K562 (cell line): ENCODE results near the gene MS4A5. TPM values are rescaled to one million over a fixed set of nuclear protein-coding genes. Genes with fewer than 3 reads are reported as not detected.

Experiments used
- ATAC-seq: fragments of 200-7000 bp; cut with Tn5 transposase; 3 replicates; pipeline ENCODE4 v1.9.1; 2020; ENCODE audit warnings: moderate library complexity
- BruUV-seq: library from RNA; stranded (reverse); fragments of 400-500 nt; replicated peaks from 2 replicates; lab custom pipeline; 2021; lab: Mats Ljungman, UMichigan
- CTCF ChIA-PET: fragments of 300-600 bp; formaldehyde crosslinking; extraction: SDS; loops from one replicate; lab custom pipeline; 2021; ENCODE audit warnings: low intra/inter-chr PET ratio; lab: Yijun Ruan, JAX
- POLR2A ChIA-PET: fragments of 300-600, 350-650 bp; sonication (Branson Sonifier 250); formaldehyde crosslinking; extraction: SDS; loops from one replicate; lab custom pipeline; 2021; ENCODE audit warnings: antibody characterized with exemption, inconsistent platforms; lab: Yijun Ruan, JAX
- DNase-seq, 4 experiments: peaks; one replicate each; pipeline versions ENCODE4 v3.0.0 to v3.0.0-alpha.2; 2011 to 2018; ENCODE audit warnings: low spot score in 3 of 4, mixed read lengths in 3 of 4; ENCODE audit errors: extremely low read depth in 1 of 4
- FAIRE-seq: peaks from 2 replicates; lab custom pipeline; 2011; peaks lifted over from hg19 to GRCh38; lab: Jason Lieb, UNC
- H2AFZ ChIP-seq: 2 replicates; pipeline ENCODE4 v1.6.0; 2011; ENCODE audit warnings: low read depth, low read length, control low read depth, inconsistent platforms
- H3K27ac ChIP-seq: fragments of 200-600 bp; 3 replicates; pipeline ENCODE4 v1.8.0; 2011; ENCODE audit warnings: low read depth, mild to moderate bottlenecking, control low read depth, inconsistent platforms, low read length, moderate library complexity, mixed read lengths; ENCODE audit errors: extremely low read depth
- H3K27me3 ChIP-seq, 2 experiments: fragments of 300-600 bp in 1 of 2; 2 replicates in 1 of 2; 3 replicates in 1 of 2; pipeline versions ENCODE4 v1.6.0 to v1.8.0; 2011; ENCODE audit warnings: inconsistent platforms in 2 of 2, low read length in 2 of 2, mild to moderate bottlenecking in 1 of 2, mixed read lengths in 1 of 2, moderate library complexity in 1 of 2; ENCODE audit not compliant: control insufficient read depth in 2 of 2, insufficient read depth in 2 of 2
- H3K36me3 ChIP-seq: fragments of 300-600 bp; 3 replicates; pipeline ENCODE4 v1.8.0; 2011; ENCODE audit warnings: mild to moderate bottlenecking, low read length, inconsistent platforms; ENCODE audit not compliant: control insufficient read depth, insufficient read depth
- H3K4me1 ChIP-seq, 2 experiments: fragments of 200-600 bp in 1 of 2; replicated peaks in 1 of 2; 2 replicates in 1 of 2; 3 replicates in 1 of 2; pipeline versions ENCODE4 v1.5.1 to v1.8.0; 2011; ENCODE audit warnings: inconsistent platforms in 2 of 2, low read length in 2 of 2, mild to moderate bottlenecking in 1 of 2, mixed read lengths in 1 of 2, moderate library complexity in 1 of 2; ENCODE audit not compliant: control insufficient read depth in 2 of 2, insufficient read depth in 2 of 2
- H3K4me2 ChIP-seq: 2 replicates; pipeline ENCODE4 v1.6.1; 2011; ENCODE audit warnings: low read length, control low read depth, inconsistent platforms, mixed read lengths; ENCODE audit not compliant: insufficient read depth
- H3K4me3 ChIP-seq: fragments of 200-600 bp; sonication (generic), shearing (Covaris generic); 2 replicates; pipeline ENCODE4 v1.5.1; 2016; ENCODE audit warnings: control low read depth, inconsistent platforms
- H3K79me2 ChIP-seq: fragments of 200-600 bp; 3 replicates; pipeline ENCODE4 v1.8.0; 2011; ENCODE audit warnings: low read length, inconsistent platforms; ENCODE audit not compliant: control insufficient read depth, insufficient read depth
- H3K9ac ChIP-seq, 2 experiments: 2 replicates each; pipeline versions ENCODE4 v1.6.0 to v1.6.1; 2011; ENCODE audit warnings: low read depth in 2 of 2, low read length in 2 of 2, control low read depth in 1 of 2, inconsistent platforms in 1 of 2, mild to moderate bottlenecking in 1 of 2, mixed read lengths in 1 of 2; ENCODE audit not compliant: insufficient read depth in 1 of 2
- H3K9me1 ChIP-seq: one replicate; pipeline ENCODE4 v1.6.0; 2011; ENCODE audit warnings: inconsistent platforms, mild to moderate bottlenecking, low read length, moderate library complexity; ENCODE audit not compliant: control insufficient read depth, insufficient read depth
- H3K9me3 ChIP-seq: replicated peaks from 2 replicates; pipeline ENCODE4 v1.5.1; 2011; ENCODE audit warnings: low read depth, low read length, inconsistent platforms; ENCODE audit not compliant: control insufficient read depth, insufficient read depth
- H4K20me1 ChIP-seq: replicated peaks from 2 replicates; pipeline ENCODE4 v1.6.1; 2011; ENCODE audit warnings: low read length, inconsistent platforms, mixed read lengths; ENCODE audit not compliant: control insufficient read depth, insufficient read depth
- CCNT2 ChIP-seq: IDR thresholded peaks from 2 replicates; pipeline ENCODE4 v1.6.1; 2011; ENCODE audit warnings: borderline replicate concordance, low read depth, mild to moderate bottlenecking, moderate library complexity, mixed read lengths, low read length; ENCODE audit not compliant: insufficient read length; ENCODE audit errors: extremely low read depth
- FOXP1 ChIP-seq: sonication (generic); formaldehyde crosslinking; IDR thresholded peaks from 2 replicates; pipeline ENCODE4 v1.8.0; 2022; ENCODE audit warnings: mild to moderate bottlenecking, missing genetic modification reagents
- MTA2 ChIP-seq: fragments of 450-650 bp; IDR thresholded peaks from 2 replicates; pipeline ENCODE4 v1.6.1; 2016; ENCODE audit warnings: low read depth
- NFRKB ChIP-seq: fragments of 450-650 bp; IDR thresholded peaks from 2 replicates; pipeline ENCODE4 v1.6.1; 2016; ENCODE audit warnings: low read depth
- SETDB1 ChIP-seq: IDR thresholded peaks from one replicate; pipeline ENCODE4 v1.6.1; 2012; ENCODE audit warnings: low read length, control low read depth, inconsistent platforms
- WGBS: fragments of 100-300 bp; shearing (Covaris generic); methylation state at CpG from one replicate; pipeline ENCODE4 v1.1.6; 2016; ENCODE audit warnings: low coverage, mixed read lengths; ENCODE audit not compliant: insufficient coverage; ENCODE audit errors: missing lambda C conversion rate; 5-methylcytosine and 5-hydroxymethylcytosine counted together
- in situ Hi-C: fragments of 300-500 bp; cut with MboI; formaldehyde crosslinking; loops from 4 replicates; pipeline ENCODE4 v1.15.0; 2018; ENCODE audit warnings: inconsistent platforms, mixed read lengths
- intact Hi-C: fragments of 100-400 bp; cut with micrococcal nuclease; formaldehyde crosslinking; loops from 2 replicates; pipeline ENCODE4 v1.14.2; 2022
- polyA plus RNA-seq, 8 experiments: library from polyadenylated mRNA; depleted of rRNA in 4 of 8; stranded (reverse) in 5 of 8; unstranded in 3 of 8; fragments of >200 nt; fragmentation: Nextera tagmentation in 2 of 8; fragmentation: Illumina TruSeq in 1 of 8; extraction: Ambion mirVana in 2 of 8; extraction: Trizol in 1 of 8; gene quantifications; 2 replicates each; pipeline versions ENCODE4 v1.2.1 to v1.2.3, GENCODE V29; 2011 to 2014; ENCODE audit warnings: inconsistent platforms in 1 of 8, missing spikeins in 1 of 8
- total RNA-seq, 7 experiments: library from RNA; depleted of rRNA in 6 of 7; stranded (reverse); fragments of >200 nt in 6 of 7; fragmentation: Illumina TruSeq in 2 of 7; extraction: Trizol in 2 of 7; gene quantifications; 2 replicates each; pipeline versions ENCODE4 v1.2.1 to v1.2.3, GENCODE V29; 2011 to 2021; ENCODE audit warnings: low replicate concordance in 1 of 7
- TF ChIP-seq, protein P1 (sequence below), 3 experiments: IDR thresholded peaks in 2 of 3; conservative IDR thresholded peaks in 1 of 3; 2 replicates each; pipeline ENCODE4 v1.5.1; 2011 to 2012; ENCODE audit warnings: low read length in 3 of 3, mild to moderate bottlenecking in 3 of 3, control low read depth in 2 of 3, improper control_type of control experiment in 1 of 3, inconsistent platforms in 1 of 3, low read depth in 1 of 3, mixed read lengths in 1 of 3, moderate library complexity in 1 of 3; ENCODE audit not compliant: insufficient read depth in 2 of 3

MS4A5 gene
- total and polyA plus RNA-seq, 9 of the 15 experiments (the other 6 are each of a cell fraction or from before 2014, with no cell fraction given) = not detected

DNA sequence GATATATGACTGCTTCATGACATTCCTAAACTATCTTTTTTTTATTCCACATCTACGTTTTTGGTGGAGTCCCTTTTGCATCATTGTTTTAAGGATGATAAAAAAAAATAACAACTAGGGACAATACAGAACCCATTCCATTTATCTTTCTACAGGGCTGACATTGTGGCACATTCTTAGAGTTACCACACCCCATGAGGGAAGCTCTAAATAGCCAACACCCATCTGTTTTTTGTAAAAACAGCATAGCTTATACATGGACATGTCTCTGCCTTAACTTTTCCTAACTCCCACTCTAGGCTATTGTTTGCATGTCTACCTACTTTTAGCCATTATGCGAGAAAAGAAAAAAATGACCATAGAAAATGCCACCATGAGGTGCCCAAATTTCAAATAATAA is 39.5 kb downstream of the MS4A5 start:
- Histone ChIP-seq H3K9me3 (no peaks in the 10 kb centered on the region), H3K4me3 (no peak overlapping the region), H3K79me2 (no peaks in the 10 kb centered on the region), H4K20me1 (no peaks in the 10 kb centered on the region), H3K4me2 (no peak overlapping the region), H3K27me3 (no peaks in the 10 kb centered on the region), H3K9me1 (no peaks in the 10 kb centered on the region), H2AFZ (no peak overlapping the region), H3K27ac (no peak overlapping the region), H3K9ac (no peak overlapping the region), H3K36me3 (no peaks in the 10 kb centered on the region), H3K4me1 (no peaks in the 10 kb centered on the region)
- ChIA-PET POLR2A (no interaction called here), CTCF (no interaction called here)
- intact Hi-C loops = no loop called here
- no TSS peak for BruUV-seq
- no peak for ATAC-seq
- no peak for FAIRE-seq
- no peak for DNase-seq
- WGBS = 0% methylated on average over 2 of the region's 2 CpGs
- no peak for TF ChIP-seq CCNT2
- TF ChIP-seq SETDB1 = no peak
- no peak for TF ChIP-seq FOXP1 (CRISPR knock-in tag)
- no peak for TF ChIP-seq NFRKB
- TF ChIP-seq, all 486 proteins: peak for 0
- in situ Hi-C loops = no loop called here

DNA sequence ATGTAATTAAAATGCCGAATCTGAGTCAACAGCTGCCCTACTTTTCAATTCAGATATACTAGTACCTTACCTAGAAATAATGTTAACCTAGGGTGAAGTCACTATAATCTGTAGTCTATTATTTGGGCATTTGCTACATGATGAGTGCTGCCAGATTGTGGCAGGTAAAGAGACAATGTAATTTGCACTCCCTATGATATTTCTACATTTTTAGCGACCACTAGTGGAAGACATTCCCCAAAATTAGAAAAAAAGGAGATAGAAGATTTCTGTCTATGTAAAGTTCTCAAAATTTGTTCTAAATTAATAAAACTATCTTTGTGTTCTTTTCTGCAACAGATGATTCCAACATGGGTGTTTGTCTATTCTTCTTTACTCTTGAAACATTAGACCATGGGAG is 40.4 kb downstream of the MS4A5 start:
- ChIA-PET POLR2A (no interaction called here), CTCF (no interaction called here)
- Histone ChIP-seq H3K4me2 (no peak overlapping the region), H3K9me1 (no peaks in the 10 kb centered on the region), H3K9me3 (no peaks in the 10 kb centered on the region), H3K79me2 (no peaks in the 10 kb centered on the region), H3K4me1 (no peaks in the 10 kb centered on the region), H4K20me1 (no peaks in the 10 kb centered on the region), H3K9ac (no peak overlapping the region), H3K4me3 (no peak overlapping the region), H2AFZ (no peak overlapping the region), H3K36me3 (no peaks in the 10 kb centered on the region), H3K27me3 (no peaks in the 10 kb centered on the region), H3K27ac (no peak overlapping the region)
- in situ Hi-C loops (no loop called here), intact Hi-C loops (no loop called here)
- FAIRE-seq (no peak), ATAC-seq (no peak), DNase-seq (no peak)
- no TSS peak for BruUV-seq
- TF ChIP-seq, protein P1, sequence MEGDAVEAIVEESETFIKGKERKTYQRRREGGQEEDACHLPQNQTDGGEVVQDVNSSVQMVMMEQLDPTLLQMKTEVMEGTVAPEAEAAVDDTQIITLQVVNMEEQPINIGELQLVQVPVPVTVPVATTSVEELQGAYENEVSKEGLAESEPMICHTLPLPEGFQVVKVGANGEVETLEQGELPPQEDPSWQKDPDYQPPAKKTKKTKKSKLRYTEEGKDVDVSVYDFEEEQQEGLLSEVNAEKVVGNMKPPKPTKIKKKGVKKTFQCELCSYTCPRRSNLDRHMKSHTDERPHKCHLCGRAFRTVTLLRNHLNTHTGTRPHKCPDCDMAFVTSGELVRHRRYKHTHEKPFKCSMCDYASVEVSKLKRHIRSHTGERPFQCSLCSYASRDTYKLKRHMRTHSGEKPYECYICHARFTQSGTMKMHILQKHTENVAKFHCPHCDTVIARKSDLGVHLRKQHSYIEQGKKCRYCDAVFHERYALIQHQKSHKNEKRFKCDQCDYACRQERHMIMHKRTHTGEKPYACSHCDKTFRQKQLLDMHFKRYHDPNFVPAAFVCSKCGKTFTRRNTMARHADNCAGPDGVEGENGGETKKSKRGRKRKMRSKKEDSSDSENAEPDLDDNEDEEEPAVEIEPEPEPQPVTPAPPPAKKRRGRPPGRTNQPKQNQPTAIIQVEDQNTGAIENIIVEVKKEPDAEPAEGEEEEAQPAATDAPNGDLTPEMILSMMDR (IDR thresholded peaks at IDR 0.05 in 2 of 3, conservative IDR thresholded peaks at IDR 0.05 in 1 of 3; ENCODE audit: insufficient read depth in 2 of 3, low read depth in 1 of 3, low read length in 3 of 3) = peak in 1 of 3 experiments; percentile 33; a peak in 2 of 6 replicates
- no peak for TF ChIP-seq MTA2
- 0% methylated on average over 2 of the region's 2 CpGs for WGBS
